Vagina (tissue), 2 donors: ENCODE measurements around the gene TMEM8B.

Source experiments
- CTCF ChIP-seq, 3 experiments: fragments of 450-650 bp in 2 of 3; fragments of 200-600 bp in 1 of 3; sonication (generic) in 1 of 3; IDR thresholded peaks; one replicate each; pipeline ENCODE4 v1.5.1; 2017 to 2019; ENCODE audit warnings: antibody characterized with exemption in 3 of 3, mild to moderate bottlenecking in 2 of 3, moderate library complexity in 2 of 3
- POLR2A ChIP-seq, 2 donors: fragments of 450-650 bp; IDR thresholded peaks; one replicate each; pipeline ENCODE4 v1.6.1; 2017; ENCODE audit warnings: antibody characterized with exemption in 2 of 2, mild to moderate bottlenecking in 2 of 2, moderate library complexity in 2 of 2

GRCh38 chr9:35845824-35846771, 17.1 kb downstream of the TMEM8B start:
- no peak for TF ChIP-seq POLR2A (IDR thresholded peaks at IDR 0.05)
- no peak for TF ChIP-seq CTCF (IDR thresholded peaks at IDR 0.05)
